SK-N-SH treated with all-trans-retinoic acid at 6 μM for 48 hours (cell line): ENCODE results near the gene SCAF4.

Experiments used
- ARNTL ChIP-seq: fragments of 450-650 bp; formaldehyde crosslinking; IDR thresholded peaks from 2 replicates; pipeline ENCODE4 v1.5.0; 2020; ENCODE audit warnings: low read depth, mild to moderate bottlenecking, moderate library complexity, borderline replicate concordance
- BACH2 ChIP-seq: fragments of 250-450 bp; sonication (Bioruptor Pico); IDR thresholded peaks from 2 replicates; pipeline ENCODE4 v1.9.0; 2021; ENCODE audit warnings: mild to moderate bottlenecking, borderline replicate concordance
- ESRRG ChIP-seq: fragments of 250-450 bp; sonication (Bioruptor Pico); IDR thresholded peaks from 2 replicates; pipeline ENCODE4 v1.6.1; 2021; ENCODE audit warnings: mild to moderate bottlenecking
- ISL1 ChIP-seq: fragments of 250-450 bp; sonication (Bioruptor Pico); IDR thresholded peaks from 2 replicates; pipeline ENCODE4 v2.1.2; 2022; ENCODE audit warnings: mild to moderate bottlenecking, moderate library complexity
- PPARA ChIP-seq: fragments of 250-450 bp; sonication (Bioruptor Pico); IDR thresholded peaks from 2 replicates; pipeline ENCODE4 v1.5.0; 2020; ENCODE audit warnings: mild to moderate bottlenecking, borderline replicate concordance
- RARB ChIP-seq: fragments of 250-450 bp; sonication (Bioruptor Pico); IDR thresholded peaks from 2 replicates; pipeline ENCODE4 v1.8.0; 2021; ENCODE audit warnings: mild to moderate bottlenecking, moderate library complexity
- SNAI2 ChIP-seq: fragments of 250-450 bp; sonication (Bioruptor Pico); IDR thresholded peaks from 2 replicates; pipeline ENCODE4 v1.5.0; 2020; ENCODE audit warnings: mild to moderate bottlenecking, moderate library complexity
- ZC3H10 ChIP-seq: fragments of 250-450 bp; sonication (Bioruptor Pico); IDR thresholded peaks from 2 replicates; pipeline ENCODE4 v1.5.1; 2021; ENCODE audit warnings: mild to moderate bottlenecking, moderate library complexity
- ZFP3 ChIP-seq: fragments of 250-450 bp; sonication (Bioruptor Pico); IDR thresholded peaks from 2 replicates; pipeline ENCODE4 v1.5.0; 2020; ENCODE audit warnings: mild to moderate bottlenecking, moderate library complexity
- ZNF8 ChIP-seq: fragments of 450-650 bp; formaldehyde crosslinking; IDR thresholded peaks from 2 replicates; pipeline ENCODE4 v1.5.0; 2020; ENCODE audit warnings: mild to moderate bottlenecking, moderate library complexity
- TF ChIP-seq, protein P1 (sequence below): fragments of 250-450 bp; sonication (Bioruptor Pico); IDR thresholded peaks from 2 replicates; pipeline ENCODE4 v1.5.0; 2020; ENCODE audit warnings: mild to moderate bottlenecking, moderate library complexity
- TF ChIP-seq, protein P2 (sequence below): fragments of 250-450 bp; sonication (Bioruptor Pico); IDR thresholded peaks from 2 replicates; pipeline ENCODE4 v1.8.0; 2020; ENCODE audit warnings: mild to moderate bottlenecking, moderate library complexity, borderline replicate concordance

DNA sequence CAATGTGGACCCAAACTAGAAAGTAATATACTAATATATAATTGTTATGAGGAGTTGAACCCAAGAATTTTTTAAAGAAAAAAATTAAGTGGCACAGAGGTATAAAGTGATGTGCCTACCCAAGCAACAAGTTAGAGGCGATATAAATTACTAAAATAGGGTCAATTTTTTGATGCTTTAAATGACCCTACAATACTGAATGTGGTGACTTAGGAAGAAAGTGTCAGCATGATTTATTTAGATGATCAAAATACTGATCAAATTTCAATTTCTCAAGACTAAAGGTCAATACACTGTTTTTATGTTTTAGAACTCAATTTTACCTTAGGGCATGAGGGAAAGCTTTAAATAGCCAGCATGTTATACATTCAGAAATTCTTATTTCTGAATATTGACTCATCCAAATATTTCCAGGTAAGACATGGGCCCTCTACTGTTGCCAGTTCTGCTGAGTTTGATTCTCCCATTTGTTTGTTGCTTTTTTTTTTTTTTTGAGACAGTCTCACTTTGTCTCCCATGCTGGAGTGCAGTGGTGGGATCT is 20.1 kb downstream of the SCAF4 start:
- TF ChIP-seq, protein P1, sequence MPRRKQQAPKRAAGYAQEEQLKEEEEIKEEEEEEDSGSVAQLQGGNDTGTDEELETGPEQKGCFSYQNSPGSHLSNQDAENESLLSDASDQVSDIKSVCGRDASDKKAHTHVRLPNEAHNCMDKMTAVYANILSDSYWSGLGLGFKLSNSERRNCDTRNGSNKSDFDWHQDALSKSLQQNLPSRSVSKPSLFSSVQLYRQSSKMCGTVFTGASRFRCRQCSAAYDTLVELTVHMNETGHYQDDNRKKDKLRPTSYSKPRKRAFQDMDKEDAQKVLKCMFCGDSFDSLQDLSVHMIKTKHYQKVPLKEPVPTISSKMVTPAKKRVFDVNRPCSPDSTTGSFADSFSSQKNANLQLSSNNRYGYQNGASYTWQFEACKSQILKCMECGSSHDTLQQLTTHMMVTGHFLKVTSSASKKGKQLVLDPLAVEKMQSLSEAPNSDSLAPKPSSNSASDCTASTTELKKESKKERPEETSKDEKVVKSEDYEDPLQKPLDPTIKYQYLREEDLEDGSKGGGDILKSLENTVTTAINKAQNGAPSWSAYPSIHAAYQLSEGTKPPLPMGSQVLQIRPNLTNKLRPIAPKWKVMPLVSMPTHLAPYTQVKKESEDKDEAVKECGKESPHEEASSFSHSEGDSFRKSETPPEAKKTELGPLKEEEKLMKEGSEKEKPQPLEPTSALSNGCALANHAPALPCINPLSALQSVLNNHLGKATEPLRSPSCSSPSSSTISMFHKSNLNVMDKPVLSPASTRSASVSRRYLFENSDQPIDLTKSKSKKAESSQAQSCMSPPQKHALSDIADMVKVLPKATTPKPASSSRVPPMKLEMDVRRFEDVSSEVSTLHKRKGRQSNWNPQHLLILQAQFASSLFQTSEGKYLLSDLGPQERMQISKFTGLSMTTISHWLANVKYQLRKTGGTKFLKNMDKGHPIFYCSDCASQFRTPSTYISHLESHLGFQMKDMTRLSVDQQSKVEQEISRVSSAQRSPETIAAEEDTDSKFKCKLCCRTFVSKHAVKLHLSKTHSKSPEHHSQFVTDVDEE (CRISPR knock-in tag): no peak
- TF ChIP-seq, protein P2, sequence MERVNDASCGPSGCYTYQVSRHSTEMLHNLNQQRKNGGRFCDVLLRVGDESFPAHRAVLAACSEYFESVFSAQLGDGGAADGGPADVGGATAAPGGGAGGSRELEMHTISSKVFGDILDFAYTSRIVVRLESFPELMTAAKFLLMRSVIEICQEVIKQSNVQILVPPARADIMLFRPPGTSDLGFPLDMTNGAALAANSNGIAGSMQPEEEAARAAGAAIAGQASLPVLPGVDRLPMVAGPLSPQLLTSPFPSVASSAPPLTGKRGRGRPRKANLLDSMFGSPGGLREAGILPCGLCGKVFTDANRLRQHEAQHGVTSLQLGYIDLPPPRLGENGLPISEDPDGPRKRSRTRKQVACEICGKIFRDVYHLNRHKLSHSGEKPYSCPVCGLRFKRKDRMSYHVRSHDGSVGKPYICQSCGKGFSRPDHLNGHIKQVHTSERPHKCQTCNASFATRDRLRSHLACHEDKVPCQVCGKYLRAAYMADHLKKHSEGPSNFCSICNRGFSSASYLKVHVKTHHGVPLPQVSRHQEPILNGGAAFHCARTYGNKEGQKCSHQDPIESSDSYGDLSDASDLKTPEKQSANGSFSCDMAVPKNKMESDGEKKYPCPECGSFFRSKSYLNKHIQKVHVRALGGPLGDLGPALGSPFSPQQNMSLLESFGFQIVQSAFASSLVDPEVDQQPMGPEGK (CRISPR knock-in tag): no peak
- TF ChIP-seq PPARA (CRISPR knock-in tag) (no peak), ZC3H10 (CRISPR knock-in tag) (no peak), BACH2 (CRISPR knock-in tag) (no peak), ESRRG (CRISPR knock-in tag) (no peak), ISL1 (CRISPR knock-in tag) (no peak), ARNTL (CRISPR knock-in tag) (no peak), RARB (CRISPR knock-in tag) (no peak), ZFP3 (CRISPR knock-in tag) (no peak), ZNF8 (CRISPR knock-in tag) (no peak), SNAI2 (no peak)
